Middle frontal gyrus (tissue), 1 donor: ENCODE data around the gene FBXO3.

Experiments used
- DNase-seq: peaks from one replicate; pipeline ENCODE4 v3.0.0-alpha.2; 2015; ENCODE audit warnings: low spot score; ENCODE audit errors: extremely low spot score

The FBXO3 gene

DNA sequence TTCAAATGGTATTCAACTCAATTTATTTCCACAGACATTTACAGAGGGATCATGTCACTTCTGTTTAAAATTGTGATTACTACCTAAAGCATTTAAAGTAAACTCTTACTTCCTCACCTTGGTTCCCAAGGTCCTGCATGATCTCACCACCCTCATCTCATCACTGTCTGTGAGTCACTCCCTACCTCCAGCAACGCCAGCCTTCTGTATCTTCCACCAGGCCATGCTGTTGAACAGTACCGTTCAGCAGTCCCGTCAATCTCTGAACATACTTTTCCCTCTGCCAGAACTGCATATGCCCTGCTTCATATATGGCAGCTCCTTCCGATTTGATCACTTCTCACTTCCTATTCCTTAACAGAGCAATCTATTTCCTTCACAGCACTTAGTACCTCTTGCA lies 2.0 kb downstream of the FBXO3 start:
- DNase-seq: no peak

GRCh38 chr11:33770236-33770635 lies 4.1 kb downstream of the FBXO3 start:
- no peak for DNase-seq

DNA sequence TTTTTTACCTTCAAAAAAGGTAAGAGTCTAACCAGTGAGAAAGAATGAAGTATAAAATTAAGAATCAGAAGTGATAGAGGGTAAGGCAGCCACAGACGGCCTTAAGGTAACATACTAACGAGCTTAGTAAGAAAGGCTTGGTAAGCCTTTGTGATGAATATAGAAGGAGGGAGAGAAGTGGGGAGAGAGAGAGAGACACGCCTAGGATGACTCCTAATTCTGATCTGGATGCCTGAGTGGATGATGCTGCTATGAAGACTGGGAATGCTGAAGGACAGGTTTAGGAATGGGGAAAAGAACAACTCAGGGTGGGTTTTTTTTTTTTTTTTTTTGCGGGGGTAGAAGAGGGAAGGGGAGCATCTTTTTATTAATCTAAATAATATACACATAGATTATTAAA lies 4.8 kb downstream of the FBXO3 start:
- no peak for DNase-seq

- no peak for DNase-seq
Observed at GRCh38 chr11:33767624-33768023, 6.7 kb downstream of the FBXO3 start.

- no peak for DNase-seq
Observed at GRCh38 chr11:33766085-33766484, 8.2 kb downstream of the FBXO3 start.

- no peak for DNase-seq
Observed at GRCh38 chr11:33761471-33761870, 12.8 kb downstream of the FBXO3 start.

- no peak for DNase-seq
Observed at GRCh38 chr11:33753304-33753967, 20.9 kb downstream of the FBXO3 start.

DNA sequence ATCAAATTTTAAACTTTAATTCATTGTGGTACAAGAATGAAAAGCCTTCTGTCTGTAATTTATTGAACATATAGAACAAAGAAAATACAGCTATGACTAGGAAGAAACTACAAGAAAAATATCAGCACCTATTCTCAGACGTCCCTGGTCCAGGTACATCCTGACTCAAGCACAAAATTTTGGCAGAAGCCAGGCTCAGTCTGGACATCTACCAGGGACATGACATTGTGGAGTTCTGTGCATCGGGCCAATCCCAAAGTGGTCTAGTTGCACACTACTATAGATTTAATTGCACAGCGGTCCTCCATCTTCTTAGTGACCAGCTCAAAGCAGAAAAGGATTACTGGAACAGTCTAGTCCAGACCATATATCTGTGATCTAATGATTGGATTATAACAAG lies 22.4 kb downstream of the FBXO3 start:
- DNase-seq: no peak

DNA sequence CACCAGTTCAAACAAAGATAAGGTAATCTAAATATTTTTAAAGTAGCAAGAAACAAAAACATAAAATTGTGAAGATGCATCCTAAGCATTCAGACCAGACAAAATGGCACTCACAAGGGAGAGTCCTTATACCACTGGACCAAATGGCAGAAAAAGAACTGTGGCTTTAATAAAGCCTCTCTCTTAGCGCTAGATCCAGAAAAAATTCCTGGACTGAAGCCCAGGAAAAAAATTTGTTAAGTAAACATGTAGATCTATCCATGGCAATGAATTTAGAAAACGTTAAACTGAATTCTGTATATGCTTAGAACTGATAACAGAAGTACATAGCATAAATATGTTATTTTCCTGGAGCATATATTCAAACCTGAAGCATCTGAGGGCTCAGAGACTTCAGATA lies 26.3 kb downstream of the FBXO3 start:
- DNase-seq: no peak

- DNase-seq: no peak
Observed at GRCh38 chr11:33743291-33743690, 31.0 kb downstream of the FBXO3 start.

GRCh38 chr11:33742249-33742851 lies 32.0 kb downstream of the FBXO3 start:
- DNase-seq: peak; percentile 33

GRCh38 chr11:33741806-33742205 lies 32.5 kb downstream of the FBXO3 start:
- DNase-seq: no peak

DNA sequence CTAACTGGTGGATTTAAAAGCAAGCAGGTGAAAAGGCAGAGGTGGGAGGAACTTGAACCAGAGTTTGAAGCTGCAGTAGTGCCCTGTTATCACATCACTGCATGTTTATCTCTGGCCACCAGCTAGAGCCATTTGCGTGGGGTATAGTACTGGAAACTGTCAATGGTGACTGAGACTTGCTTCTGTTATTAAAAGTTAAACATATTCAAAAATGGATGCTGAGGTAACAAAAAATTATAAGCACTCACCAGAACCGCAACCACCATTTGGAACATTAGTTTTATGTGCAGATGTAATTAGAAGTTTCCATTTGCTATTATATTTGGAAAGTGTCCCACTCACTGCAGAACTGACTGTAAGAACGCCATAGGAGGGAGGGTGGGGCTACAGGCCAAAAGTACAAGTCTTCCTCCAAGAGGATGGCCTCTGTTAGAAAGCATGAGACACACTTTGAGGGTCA lies 36.9 kb downstream of the FBXO3 start:
- DNase-seq: no peak

DNA sequence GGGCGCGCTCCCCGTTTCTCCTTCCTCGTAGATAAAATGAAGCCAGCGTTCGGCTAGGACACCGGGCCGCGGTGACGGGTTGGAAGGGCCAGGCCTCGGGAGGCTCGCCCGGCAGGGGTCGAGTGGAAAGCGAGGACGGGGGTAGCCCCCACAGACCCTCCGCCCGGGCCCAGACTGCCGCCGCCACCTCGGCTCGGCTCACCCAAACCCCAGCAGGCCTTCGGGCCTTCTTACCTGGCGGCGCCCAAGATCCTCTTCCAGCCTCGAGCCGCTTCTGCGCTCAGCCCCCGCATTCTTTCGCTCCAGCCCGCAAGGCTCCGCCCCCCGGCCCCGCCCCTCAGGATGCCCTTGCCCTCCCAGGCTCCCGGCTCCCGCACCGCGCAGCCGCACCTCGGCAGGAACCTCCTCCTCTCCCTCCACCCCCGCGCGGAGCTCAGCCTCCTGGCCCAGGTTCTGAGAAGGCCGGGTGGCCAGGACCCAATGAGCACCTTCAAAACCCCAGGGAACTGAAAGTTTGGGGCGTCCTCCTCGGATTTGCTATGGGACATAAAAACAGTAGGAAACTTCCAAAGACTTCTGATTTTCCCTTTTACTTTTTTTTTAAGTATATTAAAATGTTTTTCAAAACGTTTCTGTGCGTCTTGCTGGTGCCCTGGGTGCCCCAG lies 38.0 kb downstream of the FBXO3 start, which contains the start of gene CD59:
Gene CD59 (minus strand): TSS at position 276 of the 665 bp plus-strand sequence. CDS start 13,978 bp downstream, outside the sequence.
- DNase-seq: peak; percentile 57

DNA sequence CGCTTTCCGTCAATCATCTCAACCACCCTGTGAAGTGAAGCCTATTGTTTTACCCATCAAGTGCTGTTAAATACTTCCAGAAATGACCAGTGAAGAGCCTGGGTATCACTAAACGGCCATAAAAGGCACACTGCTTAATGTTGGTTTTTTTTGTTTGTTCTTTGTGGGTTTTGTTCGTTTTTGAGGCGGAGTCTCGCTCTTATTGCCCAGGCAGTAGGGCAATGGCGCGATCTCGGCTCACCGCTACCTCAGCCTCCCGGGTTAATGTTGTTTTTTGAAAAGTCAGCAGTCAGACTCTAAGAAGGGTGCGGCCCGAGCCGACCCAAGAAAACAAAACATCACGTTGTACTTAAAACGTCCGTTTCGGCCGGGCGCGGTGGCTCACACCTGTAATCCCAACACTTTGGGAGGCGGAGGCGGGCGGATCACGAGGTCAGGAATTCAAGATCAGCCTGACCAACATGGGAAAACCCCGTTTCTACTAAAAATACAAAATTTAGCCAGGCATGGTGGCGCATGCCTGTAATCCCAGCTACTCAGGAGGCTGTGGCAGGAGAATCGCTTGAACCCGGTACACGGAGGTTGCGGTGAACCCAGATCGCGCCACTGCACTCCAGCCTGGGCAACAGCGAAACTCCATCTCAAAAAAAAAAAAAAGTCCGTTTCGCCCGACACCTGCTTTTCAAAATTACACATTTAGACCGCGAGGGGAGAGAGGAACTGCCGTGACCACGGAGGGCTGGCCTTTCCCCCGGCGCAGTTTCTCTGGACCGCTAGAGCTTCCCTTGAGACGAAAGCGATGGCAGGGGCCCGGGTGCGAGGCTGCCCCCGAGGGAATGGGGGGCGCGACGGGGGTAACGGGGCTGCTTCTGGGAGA lies 38.8 kb downstream of the FBXO3 start:
- no peak for DNase-seq

DNA sequence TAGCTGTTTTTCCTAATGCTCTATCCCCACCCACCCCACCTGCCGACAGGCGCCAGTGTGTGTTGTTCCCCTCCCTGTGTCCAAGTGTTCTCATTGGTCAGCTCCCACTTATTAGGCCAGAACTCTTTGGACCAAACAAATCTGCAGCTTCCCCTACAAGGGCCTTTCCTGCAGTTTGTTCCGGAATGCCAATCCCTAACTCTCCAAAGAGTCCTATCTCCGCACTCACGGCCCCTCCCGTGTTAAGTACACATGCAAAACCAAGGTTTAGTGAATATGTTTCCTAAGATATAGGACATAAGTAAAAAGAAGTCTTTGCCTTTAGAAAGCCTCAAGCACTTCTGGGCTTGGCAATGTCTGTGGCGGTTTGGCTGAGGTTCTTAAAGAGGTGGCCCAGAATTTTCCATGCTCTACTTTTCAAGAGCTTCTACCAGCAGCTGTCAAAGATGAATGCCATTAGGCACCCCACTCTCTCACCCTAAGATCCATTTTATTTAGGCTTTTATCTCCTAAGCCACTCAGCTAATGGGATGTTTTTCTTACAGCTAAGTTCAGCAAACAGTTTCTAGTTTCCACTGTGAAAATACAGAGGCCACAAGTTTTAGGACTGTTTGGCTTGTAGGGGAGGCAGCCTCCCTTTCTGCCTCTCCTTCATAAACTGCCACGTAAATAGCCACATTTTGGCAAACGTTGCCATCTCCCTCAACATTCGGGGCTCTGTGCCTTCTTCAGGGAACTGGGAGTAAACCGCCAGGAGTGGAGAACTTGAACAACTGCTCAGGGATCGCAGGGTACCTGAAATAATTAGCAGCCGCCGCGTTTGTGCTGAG lies 39.7 kb downstream of the FBXO3 start:
- no peak for DNase-seq

- no peak for DNase-seq
Observed at GRCh38 chr11:33733980-33734379, 40.3 kb downstream of the FBXO3 start.

- no peak for DNase-seq
Observed at GRCh38 chr11:33731723-33732531, 42.4 kb downstream of the FBXO3 start.

GRCh38 chr11:33730716-33731115 lies 43.6 kb downstream of the FBXO3 start:
- no peak for DNase-seq
